IMR-90 (cell line): Measurements from ENCODE around the gene ACTRT2. TPM values are rescaled to one million over a fixed set of nuclear protein-coding genes. Genes with fewer than 3 reads are reported as not detected.

ENCODE experiments used
- ATAC-seq: fragments of 200-7000 bp; cut with Tn5 transposase; 2 replicates; pipeline ENCODE4 v1.9.1; 2020; ENCODE audit warnings: low read depth, mild to moderate bottlenecking, moderate library complexity
- BruUV-seq: library from RNA; stranded (reverse); fragments of 400-500 nt; replicated peaks from 2 replicates; lab custom pipeline; 2021; lab: Mats Ljungman, UMichigan
- CTCF ChIA-PET: fragments of 300-600 bp; formaldehyde crosslinking; extraction: SDS; loops from one replicate; lab custom pipeline; 2021; ENCODE audit warnings: antibody characterized with exemption; lab: Yijun Ruan, JAX
- POLR2A ChIA-PET: fragments of 300-600 bp; sonication (Branson Sonifier 250); formaldehyde crosslinking; loops from one replicate; lab custom pipeline; 2022; ENCODE audit warnings: antibody characterized with exemption; ENCODE audit not compliant: unreplicated experiment; lab: Charles Lee
- DNase-seq: peaks from one replicate; pipeline ENCODE4 v3.0.0; 2013
- H2AFZ ChIP-seq: replicated peaks from 2 replicates; pipeline ENCODE3; 2013; ENCODE audit warnings: low read length, mild to moderate bottlenecking; ENCODE audit not compliant: poor library complexity
- H2AK5ac ChIP-seq: 2 replicates; pipeline ENCODE4 v1.6.1; 2013; ENCODE audit warnings: low read depth, low read length, inconsistent platforms
- H2AK9ac ChIP-seq: replicated peaks from 2 replicates; pipeline ENCODE3; 2013; ENCODE audit warnings: mild to moderate bottlenecking, low read depth, low read length, moderate library complexity; ENCODE audit not compliant: poor library complexity
- H2BK120ac ChIP-seq: 2 replicates; pipeline ENCODE4 v1.6.1; 2013; ENCODE audit warnings: low read depth, low read length, inconsistent platforms
- H2BK15ac ChIP-seq: 3 replicates; pipeline ENCODE4 v1.6.1; 2013; ENCODE audit warnings: low read depth, low read length, inconsistent platforms
- H2BK20ac ChIP-seq: 2 replicates; pipeline ENCODE4 v1.6.1; 2013; ENCODE audit warnings: low read depth, mild to moderate bottlenecking, inconsistent platforms, low read length, moderate library complexity
- H2BK5ac ChIP-seq: 2 replicates; pipeline ENCODE4 v1.6.1; 2013; ENCODE audit warnings: mild to moderate bottlenecking, low read depth, low read length, inconsistent platforms; ENCODE audit not compliant: poor library complexity, severe bottlenecking
- H3K14ac ChIP-seq: replicated peaks from 2 replicates; pipeline ENCODE4 v1.6.1; 2013; ENCODE audit warnings: low read depth, low read length, inconsistent platforms
- H3K18ac ChIP-seq: 2 replicates; pipeline ENCODE4 v1.6.1; 2013; ENCODE audit warnings: low read depth, low read length, control low read depth
- H3K23ac ChIP-seq: 2 replicates; pipeline ENCODE4 v1.6.1; 2013; ENCODE audit warnings: low read depth, low read length, inconsistent platforms
- H3K27ac ChIP-seq: 2 replicates; pipeline ENCODE4 v1.5.1; 2013; ENCODE audit warnings: mild to moderate bottlenecking, control low read depth, low read length; ENCODE audit not compliant: insufficient read depth
- H3K27me3 ChIP-seq: 2 replicates; pipeline ENCODE4 v1.6.1; 2013; ENCODE audit warnings: low read length; ENCODE audit not compliant: control insufficient read depth, insufficient read depth
- H3K36me3 ChIP-seq: 2 replicates; pipeline ENCODE4 v1.6.1; 2013; ENCODE audit warnings: low read length, mixed read lengths; ENCODE audit not compliant: control insufficient read depth, insufficient read depth
- H3K4ac ChIP-seq: 2 replicates; pipeline ENCODE4 v1.6.1; 2013; ENCODE audit warnings: low read depth, low read length, inconsistent platforms
- H3K4me1 ChIP-seq: 2 replicates; pipeline ENCODE4 v1.6.1; 2013; ENCODE audit warnings: low read length, mixed read lengths; ENCODE audit not compliant: control insufficient read depth, insufficient read depth
- H3K4me2 ChIP-seq: 2 replicates; pipeline ENCODE4 v1.6.1; 2013; ENCODE audit warnings: low read depth, mild to moderate bottlenecking, control low read depth, low read length, moderate library complexity
- H3K4me3 ChIP-seq: 2 replicates; pipeline ENCODE4 v1.5.1; 2013; ENCODE audit warnings: low read depth, mild to moderate bottlenecking, control low read depth, low read length, moderate library complexity; ENCODE audit not compliant: insufficient read depth
- H3K56ac ChIP-seq: 2 replicates; pipeline ENCODE4 v1.6.1; 2013; ENCODE audit warnings: low read length, inconsistent platforms; ENCODE audit not compliant: insufficient read depth; ENCODE audit errors: extremely low read depth
- H3K79me1 ChIP-seq, 2 experiments: 2 replicates each; pipeline ENCODE4 v1.6.1; 2013; ENCODE audit warnings: low read length in 2 of 2, inconsistent platforms in 1 of 2, low read depth in 1 of 2
- H3K9ac ChIP-seq: 2 replicates; pipeline ENCODE4 v1.6.1; 2013; ENCODE audit warnings: low read depth, low read length, control low read depth
- H3K9me1 ChIP-seq: 2 replicates; pipeline ENCODE4 v1.6.1; 2013; ENCODE audit warnings: low read length, inconsistent platforms; ENCODE audit not compliant: insufficient read depth
- H3K9me3 ChIP-seq: 2 replicates; pipeline ENCODE4 v1.6.1; 2013; ENCODE audit warnings: low read length; ENCODE audit not compliant: control insufficient read depth, insufficient read depth
- H4K20me1 ChIP-seq: 2 replicates; pipeline ENCODE4 v1.6.1; 2013; ENCODE audit warnings: low read length, inconsistent platforms; ENCODE audit not compliant: insufficient read depth
- H4K5ac ChIP-seq: 2 replicates; pipeline ENCODE4 v1.6.1; 2013; ENCODE audit warnings: mild to moderate bottlenecking, low read depth, low read length, control low read depth
- H4K8ac ChIP-seq, 2 experiments: 2 replicates each; pipeline ENCODE4 v1.6.1; 2013; ENCODE audit warnings: low read depth in 2 of 2, low read length in 2 of 2, control low read depth in 1 of 2, inconsistent platforms in 1 of 2
- H4K91ac ChIP-seq: 2 replicates; pipeline ENCODE4 v1.6.1; 2013; ENCODE audit warnings: low read depth, low read length, inconsistent platforms; ENCODE audit not compliant: insufficient read depth
- CHD1 ChIP-seq: IDR thresholded peaks from 2 replicates; pipeline ENCODE4 v1.6.1; 2012; ENCODE audit warnings: low read depth, low read length, improper control_type of control experiment
- FOS ChIP-seq: fragments of 150-350 bp; IDR thresholded peaks from 2 replicates; pipeline ENCODE4 v1.6.1; 2016; ENCODE audit warnings: low read depth, low read length
- MAFK ChIP-seq: IDR thresholded peaks from 2 replicates; pipeline ENCODE4 v1.6.1; 2012; ENCODE audit warnings: low read depth, low read length, improper control_type of control experiment
- MAZ ChIP-seq: IDR thresholded peaks from 2 replicates; pipeline ENCODE4 v1.6.1; 2012; ENCODE audit warnings: low read depth, mild to moderate bottlenecking, low read length, improper control_type of control experiment, moderate library complexity, borderline replicate concordance
- MXI1 ChIP-seq: IDR thresholded peaks from 2 replicates; pipeline ENCODE4 v1.6.1; 2012; ENCODE audit warnings: low read depth, mild to moderate bottlenecking, low read length, moderate library complexity, borderline replicate concordance
- NFE2L2 ChIP-seq: fragments of 150-350 bp; IDR thresholded peaks from 2 replicates; pipeline ENCODE4 v1.6.1; 2016; ENCODE audit warnings: low read depth, mild to moderate bottlenecking, low read length
- POLR2A ChIP-seq: IDR thresholded peaks from 2 replicates; pipeline ENCODE4 v1.6.1; 2012; ENCODE audit warnings: mild to moderate bottlenecking, low read depth, low read length
- RAD21 ChIP-seq: IDR thresholded peaks from 2 replicates; pipeline ENCODE4 v1.6.1; 2012; ENCODE audit warnings: low read length, improper control_type of control experiment
- RCOR1 ChIP-seq: IDR thresholded peaks from 2 replicates; pipeline ENCODE4 v1.6.1; 2012; ENCODE audit warnings: mild to moderate bottlenecking, low read length, improper control_type of control experiment; ENCODE audit not compliant: insufficient replicate concordance
- SMC3 ChIP-seq: fragments of 150-350 bp; IDR thresholded peaks from 2 replicates; pipeline ENCODE4 v1.6.1; 2016; ENCODE audit warnings: low read depth, mild to moderate bottlenecking, antibody characterized with exemption, low read length, moderate library complexity
- WGBS, 2 experiments: methylation state at CpG; one replicate each; pipeline versions ENCODE4 v1.1.5 to v1.1.7; 2013; ENCODE audit warnings: missing lambda C conversion rate in 2 of 2; ENCODE audit not compliant: insufficient read length in 1 of 2; ENCODE audit errors: extremely low coverage in 2 of 2; 5-methylcytosine and 5-hydroxymethylcytosine counted together
- dilution Hi-C: fragments of 300-500 bp; cut with HindIII; formaldehyde crosslinking; loops from one replicate; pipeline ENCODE4 v1.14.3; 2018; ENCODE audit warnings: low sequenced_read_pairs; ENCODE audit not compliant: unreplicated experiment
- in situ Hi-C: fragments of 300-500 bp; cut with MboI; formaldehyde crosslinking; loops from 3 replicates; pipeline ENCODE4 v1.14.3; 2019; ENCODE audit warnings: low sequenced_read_pairs, inconsistent platforms, mixed read lengths
- intact Hi-C: fragments of 100-400 bp; cut with micrococcal nuclease; formaldehyde crosslinking; loops from 2 replicates; pipeline ENCODE4 v1.10.0; 2022
- polyA plus RNA-seq, 3 experiments: library from polyadenylated mRNA; depleted of rRNA; stranded (reverse); fragments of >200 nt; gene quantifications; 2 replicates each; pipeline ENCODE4 v1.2.3, GENCODE V29; 2012; ENCODE audit warnings: low replicate concordance in 1 of 3
- total RNA-seq: library from RNA; depleted of rRNA; stranded (reverse); fragments of >200 nt; gene quantifications from 2 replicates; pipeline ENCODE4 v1.2.3, GENCODE V29; 2012
- TF ChIP-seq, protein P1 (sequence below): fragments of 150-350 bp; IDR thresholded peaks from 2 replicates; pipeline ENCODE4 v1.6.1; 2016; ENCODE audit warnings: low read depth, mild to moderate bottlenecking, low read length, moderate library complexity, borderline replicate concordance

ACTRT2 gene
- total and polyA plus RNA-seq, 2 of the 4 experiments (the other 2 are of a cell fraction) = not detected

DNA sequence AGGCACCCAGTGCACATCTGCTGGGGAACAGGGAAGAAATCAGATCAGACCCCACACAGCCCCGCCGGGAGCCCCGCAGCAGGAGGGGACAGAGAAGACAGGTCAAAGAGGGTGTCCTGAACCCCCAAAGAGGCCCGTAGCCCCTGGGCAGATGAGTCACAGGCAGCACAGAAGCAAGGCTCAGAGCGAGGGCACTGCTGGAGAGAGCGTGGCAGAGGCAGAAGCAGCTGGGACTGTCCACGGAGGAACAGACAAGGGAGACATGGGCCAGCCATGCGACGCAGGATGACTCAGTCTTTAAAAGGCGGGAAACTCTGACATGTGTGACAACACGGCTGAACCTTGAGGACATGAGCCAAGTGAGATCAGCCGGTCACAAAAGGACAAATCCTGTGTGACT is 33.2 kb downstream of the ACTRT2 start:
- H2BK120ac ChIP-seq = no peak overlapping the region
- no peak overlapping the region for H4K5ac ChIP-seq
- H3K23ac ChIP-seq = no peak overlapping the region
- H3K56ac ChIP-seq = no peak overlapping the region
- no TSS peak for BruUV-seq
- no peak overlapping the region for H3K18ac ChIP-seq
- H3K36me3 ChIP-seq = no peaks in the 10 kb centered on the region
- no peak for TF ChIP-seq FOS
- no peak for TF ChIP-seq MAFK
- TF ChIP-seq NFE2L2 = no peak
- no peak for TF ChIP-seq CHD1
- TF ChIP-seq RAD21 = no peak
- TF ChIP-seq MXI1 = no peak
- TF ChIP-seq RCOR1 = no peak
- no peak for TF ChIP-seq POLR2A
- no peak for TF ChIP-seq MAZ
- TF ChIP-seq, protein P1, sequence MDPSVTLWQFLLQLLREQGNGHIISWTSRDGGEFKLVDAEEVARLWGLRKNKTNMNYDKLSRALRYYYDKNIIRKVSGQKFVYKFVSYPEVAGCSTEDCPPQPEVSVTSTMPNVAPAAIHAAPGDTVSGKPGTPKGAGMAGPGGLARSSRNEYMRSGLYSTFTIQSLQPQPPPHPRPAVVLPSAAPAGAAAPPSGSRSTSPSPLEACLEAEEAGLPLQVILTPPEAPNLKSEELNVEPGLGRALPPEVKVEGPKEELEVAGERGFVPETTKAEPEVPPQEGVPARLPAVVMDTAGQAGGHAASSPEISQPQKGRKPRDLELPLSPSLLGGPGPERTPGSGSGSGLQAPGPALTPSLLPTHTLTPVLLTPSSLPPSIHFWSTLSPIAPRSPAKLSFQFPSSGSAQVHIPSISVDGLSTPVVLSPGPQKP = no peak
- TF ChIP-seq SMC3 = no peak
- H3K4me3 ChIP-seq = no peak overlapping the region
- no peak overlapping the region for H3K9ac ChIP-seq
- H2BK15ac ChIP-seq = no peak overlapping the region
- no peak overlapping the region for H2AK5ac ChIP-seq
- no peaks in the 10 kb centered on the region for H3K9me1 ChIP-seq
- H3K79me1 ChIP-seq = no peaks in the 10 kb centered on the region
- H3K27ac ChIP-seq = no peak overlapping the region
- no peaks in the 10 kb centered on the region for H4K20me1 ChIP-seq
- 62% methylated on average over 12 of the region's 12 CpGs; no CpG with 5 or more reads in 1 of the 2 experiments for WGBS, 2 experiments
- CTCF ChIA-PET = no interaction called here
- dilution Hi-C loops = no loop called here
- ATAC-seq (no peak), DNase-seq (no peak)
- no peaks in the 10 kb centered on the region for H3K4me1 ChIP-seq
- in situ Hi-C loops = loop anchor here (25.0 kb wide), 1 partner anchor 617 kb away; no protein-coding TSS in a partner anchor
- no peak overlapping the region for H4K91ac ChIP-seq
- no peak overlapping the region for H4K8ac ChIP-seq
- no peak overlapping the region for H2BK20ac ChIP-seq
- H3K9me3 ChIP-seq = peaks cover 2% of the 10 kb centered on the region; the same call in 1 of the 2 replicates
- H3K4me2 ChIP-seq = no peak overlapping the region
- H3K4ac ChIP-seq = no peak overlapping the region
- no peak overlapping the region for H2BK5ac ChIP-seq
- no peak overlapping the region for H2AK9ac ChIP-seq
- H2AFZ ChIP-seq = no peak overlapping the region
- H3K27me3 ChIP-seq = no peaks in the 10 kb centered on the region
- POLR2A ChIA-PET = no interaction called here
- H3K14ac ChIP-seq = no peak overlapping the region
- intact Hi-C loops = no loop called here
